DMS 273 (cell line): ENCODE results near the gene SSBP4.
"Not testable (repeated sequence)": the region's sequence is repeated elsewhere in the genome, so short reads cannot be mapped to it uniquely, and the experiment has no call there.

ENCODE experiments used
- DNase-seq: peaks from one replicate; lab custom pipeline; 2025; ENCODE audit not compliant: unreplicated experiment; lab: John Stamatoyannopoulos, UW

SSBP4 gene

DNA sequence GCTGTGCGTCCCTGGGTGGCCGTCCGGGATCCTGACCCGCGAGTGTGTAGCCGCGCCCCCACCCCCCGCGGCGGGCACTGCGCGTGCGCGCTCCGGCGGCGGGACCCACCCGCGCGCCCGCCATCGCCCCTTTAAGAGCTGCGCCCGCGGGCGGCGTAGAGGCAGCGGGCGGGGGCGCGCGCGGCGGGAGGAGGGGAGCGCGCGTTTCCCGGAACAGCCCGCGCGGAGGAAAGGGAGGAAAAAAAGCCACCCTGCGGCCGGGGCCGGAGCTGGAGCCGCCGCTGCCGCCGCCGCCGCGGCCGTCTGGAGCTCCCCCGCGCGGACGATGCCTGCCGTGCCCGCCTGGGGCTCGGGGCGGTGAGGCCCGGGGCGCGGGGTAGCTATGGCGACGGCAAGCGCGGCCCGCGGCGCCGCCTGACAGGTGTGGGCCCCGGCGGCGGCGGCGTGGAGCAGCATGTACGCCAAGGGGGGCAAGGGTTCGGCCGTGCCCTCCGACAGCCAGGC is at the start of gene SSBP4:
TSS of gene SSBP4 (plus strand) at position 204 of the 504 bp plus-strand sequence. CDS start at position 455, 251 bp downstream.
- DNase-seq: peak; percentile 95

DNA sequence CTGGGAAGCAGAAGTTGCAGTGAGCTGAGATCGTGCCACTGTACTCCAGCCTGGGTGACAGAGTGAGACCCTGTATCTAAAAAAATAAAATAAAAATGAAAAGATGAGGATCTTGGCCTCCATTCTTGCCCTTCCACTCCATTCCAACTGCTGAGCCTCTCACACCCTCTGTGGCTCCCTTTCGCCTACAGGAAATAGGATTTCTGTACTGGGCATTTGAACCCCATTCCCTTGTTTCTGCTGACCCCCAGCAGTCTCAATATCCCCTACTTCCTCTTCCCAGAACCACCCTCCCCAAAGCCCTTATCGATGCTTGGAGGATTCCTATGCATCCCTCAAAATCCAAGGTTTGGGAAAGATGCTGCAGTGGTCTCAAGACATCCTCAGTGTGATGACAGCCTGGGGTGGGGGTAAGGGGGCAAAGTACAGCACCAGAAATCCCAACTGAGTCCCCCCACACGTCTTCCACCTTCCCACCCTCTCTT is 45.7 kb upstream of the SSBP4 start:
- DNase-seq: no peak

DNA sequence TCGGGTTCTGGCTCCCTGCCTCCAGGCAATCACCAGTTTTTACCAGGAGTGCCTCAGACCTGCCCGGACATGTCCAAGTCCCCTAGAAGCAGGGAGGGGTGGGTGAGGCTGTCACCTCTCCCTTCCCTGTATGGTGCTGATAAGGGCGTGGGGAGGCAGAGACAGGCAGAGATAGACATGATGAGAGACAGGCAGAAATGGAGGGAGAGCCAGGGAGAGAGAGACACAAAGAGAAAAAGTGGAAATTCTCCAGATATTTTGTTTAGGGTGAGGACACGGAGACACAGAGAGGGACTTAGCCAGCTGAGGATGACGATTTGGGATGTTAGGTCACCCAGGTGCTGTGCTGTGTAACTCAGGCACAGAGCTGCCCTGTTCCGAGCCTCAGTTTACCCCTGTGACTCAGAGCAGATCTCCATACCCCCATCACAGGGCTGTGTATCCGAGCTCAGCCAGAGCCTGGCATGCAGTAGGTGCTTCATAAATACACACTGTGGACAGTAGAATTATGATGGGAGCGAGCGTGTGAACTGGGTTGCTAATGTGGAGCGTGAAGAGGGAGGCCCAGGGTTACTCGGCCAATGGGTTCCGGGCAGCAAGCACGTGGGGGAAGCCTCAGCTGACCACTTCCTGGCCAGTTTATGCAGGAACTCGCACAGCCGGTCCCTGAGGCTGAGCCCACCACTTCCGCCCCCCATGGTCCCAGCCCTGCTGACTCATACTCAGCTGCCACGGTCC is 45.1 kb upstream of the SSBP4 start:
- peak; percentile 56 for DNase-seq

DNA sequence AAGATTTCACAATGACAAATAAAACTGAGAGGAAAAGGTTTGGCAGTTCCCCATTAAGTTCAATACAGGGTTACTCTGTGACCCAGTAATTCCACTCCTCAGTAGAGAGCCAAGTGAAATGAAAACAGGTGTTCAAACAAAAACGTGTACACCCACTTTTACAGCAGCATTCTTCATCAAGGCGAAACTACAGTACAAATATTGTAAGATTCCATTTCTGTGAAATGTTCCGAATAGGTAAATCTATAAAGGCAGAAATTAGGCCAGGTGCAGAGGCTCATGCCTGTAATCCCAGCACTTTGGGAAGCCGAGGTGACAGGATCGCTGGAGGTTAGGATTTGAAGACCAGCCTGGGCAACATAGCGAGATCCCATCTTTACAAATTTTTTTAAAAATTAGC is 42.2 kb upstream of the SSBP4 start:
- no peak for DNase-seq

DNA sequence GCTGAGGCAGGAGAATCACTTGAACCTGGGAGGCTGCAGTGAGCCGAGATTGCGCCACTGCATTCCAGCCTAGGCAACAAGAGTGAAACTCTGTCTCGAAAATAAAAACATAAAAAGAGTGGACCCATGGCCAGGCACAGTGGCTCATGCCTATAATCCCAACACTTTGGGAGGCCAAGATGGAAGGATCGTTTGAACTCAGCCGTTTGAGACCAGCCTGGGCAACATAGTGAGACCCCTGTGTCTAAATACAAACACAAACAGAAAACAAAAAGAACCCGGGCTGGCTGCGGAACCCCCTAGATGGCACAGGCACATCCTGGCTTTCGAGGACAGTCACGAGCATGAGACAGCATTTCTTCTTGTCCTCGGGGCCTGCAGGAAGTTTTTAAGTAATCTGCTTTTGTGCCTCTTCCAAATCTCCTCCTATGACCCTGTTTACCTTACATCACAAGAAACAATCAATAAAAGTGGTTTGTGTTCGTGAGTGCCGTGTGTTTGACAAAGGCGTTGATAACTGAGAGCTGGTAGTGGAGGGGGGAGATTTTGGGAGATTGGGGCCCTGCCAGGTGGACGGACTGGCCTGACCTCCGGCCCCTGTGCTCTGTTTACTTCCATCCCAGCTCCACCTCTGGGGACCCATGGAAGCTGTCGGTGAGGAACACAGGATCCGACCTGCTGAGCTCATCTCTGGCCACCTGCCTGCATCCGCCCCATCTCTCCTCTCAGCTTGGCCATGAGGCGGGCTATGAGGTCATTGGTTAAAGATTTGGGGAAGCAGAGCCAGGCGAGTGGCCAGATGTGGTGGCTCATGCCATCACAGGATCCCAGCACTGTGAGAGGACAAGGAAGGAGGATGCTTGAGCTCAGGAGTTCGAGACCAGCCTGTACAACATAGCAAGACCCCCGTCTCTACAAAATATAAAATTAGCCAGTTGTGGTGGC is 39.1 kb upstream of the SSBP4 start:
- DNase-seq: peak; percentile 86

DNA sequence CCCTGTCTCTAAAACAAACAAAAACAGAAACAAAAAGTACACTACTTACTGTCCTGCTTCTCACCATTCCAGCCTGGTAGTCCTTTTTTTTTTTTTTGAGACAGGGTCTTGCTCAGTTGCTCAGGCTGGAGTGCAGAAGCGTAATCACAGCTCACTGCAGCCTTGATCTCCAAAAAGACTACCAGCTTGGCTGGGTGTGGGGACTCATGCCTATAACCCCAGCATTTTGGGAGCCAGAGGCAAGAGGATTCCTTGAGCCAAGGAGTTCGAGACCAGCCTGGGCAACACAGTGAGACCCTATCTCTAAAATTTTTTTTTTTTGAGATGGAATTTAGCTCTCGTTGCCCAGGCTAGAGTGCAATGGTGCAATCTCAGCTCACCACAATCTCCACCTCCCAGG is 38.4 kb upstream of the SSBP4 start:
- no peak for DNase-seq

DNA sequence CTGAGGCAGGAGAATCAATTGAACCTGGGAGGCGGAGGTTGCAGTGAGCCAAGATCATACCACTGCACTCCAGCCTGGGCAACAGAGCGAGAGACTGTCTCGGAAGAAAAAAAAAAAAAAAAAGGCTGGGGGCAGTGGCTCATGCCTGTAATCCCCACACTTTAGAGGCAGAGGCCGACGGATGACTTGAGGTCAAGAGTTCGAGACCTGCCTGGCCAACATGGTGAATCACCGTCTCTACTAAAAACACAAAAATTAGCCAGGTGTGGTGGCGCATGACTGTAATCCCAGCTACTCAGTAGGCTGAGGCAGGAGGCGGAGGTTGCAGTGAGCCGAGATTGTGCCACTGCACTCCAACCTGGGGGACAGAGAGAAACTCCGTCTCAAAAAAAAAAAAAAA is 35.6 kb upstream of the SSBP4 start:
- DNase-seq: not testable (repeated sequence)

DNA sequence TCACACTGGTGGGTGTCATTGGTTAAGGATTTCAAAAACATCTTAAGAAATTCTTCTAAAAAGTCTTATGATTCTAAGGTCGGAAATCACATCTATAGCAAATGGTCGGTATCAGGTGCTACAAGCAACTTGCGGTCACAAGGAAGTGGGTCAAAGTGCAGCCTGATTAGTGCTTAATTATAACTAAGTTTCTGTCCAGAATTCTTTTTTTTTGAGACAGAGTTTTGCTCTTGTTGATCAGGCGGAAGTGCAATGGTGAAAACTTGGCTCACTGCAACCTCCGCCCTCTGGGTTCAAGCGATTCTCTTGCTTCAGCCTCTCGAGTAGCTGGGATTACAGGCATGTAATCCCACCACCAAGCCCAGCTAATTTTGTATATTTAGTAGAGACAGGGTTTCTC is 34.4 kb upstream of the SSBP4 start:
- DNase-seq: no peak

DNA sequence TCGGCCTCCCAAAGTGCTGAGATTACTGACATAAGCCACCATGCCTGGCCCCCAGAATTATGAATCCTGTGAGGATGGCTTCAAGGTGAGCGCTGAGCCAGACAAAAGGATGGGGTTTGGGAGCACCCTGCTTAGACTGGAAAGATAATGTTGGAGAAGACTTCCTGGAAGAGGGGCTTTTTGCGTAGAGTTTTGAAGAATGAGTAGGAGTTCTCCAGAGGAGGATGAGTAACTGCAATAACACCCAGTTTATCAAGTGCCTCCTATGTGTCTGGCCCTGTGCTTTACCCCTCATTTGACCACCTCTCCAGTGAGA is 33.9 kb upstream of the SSBP4 start:
- DNase-seq: no peak

DNA sequence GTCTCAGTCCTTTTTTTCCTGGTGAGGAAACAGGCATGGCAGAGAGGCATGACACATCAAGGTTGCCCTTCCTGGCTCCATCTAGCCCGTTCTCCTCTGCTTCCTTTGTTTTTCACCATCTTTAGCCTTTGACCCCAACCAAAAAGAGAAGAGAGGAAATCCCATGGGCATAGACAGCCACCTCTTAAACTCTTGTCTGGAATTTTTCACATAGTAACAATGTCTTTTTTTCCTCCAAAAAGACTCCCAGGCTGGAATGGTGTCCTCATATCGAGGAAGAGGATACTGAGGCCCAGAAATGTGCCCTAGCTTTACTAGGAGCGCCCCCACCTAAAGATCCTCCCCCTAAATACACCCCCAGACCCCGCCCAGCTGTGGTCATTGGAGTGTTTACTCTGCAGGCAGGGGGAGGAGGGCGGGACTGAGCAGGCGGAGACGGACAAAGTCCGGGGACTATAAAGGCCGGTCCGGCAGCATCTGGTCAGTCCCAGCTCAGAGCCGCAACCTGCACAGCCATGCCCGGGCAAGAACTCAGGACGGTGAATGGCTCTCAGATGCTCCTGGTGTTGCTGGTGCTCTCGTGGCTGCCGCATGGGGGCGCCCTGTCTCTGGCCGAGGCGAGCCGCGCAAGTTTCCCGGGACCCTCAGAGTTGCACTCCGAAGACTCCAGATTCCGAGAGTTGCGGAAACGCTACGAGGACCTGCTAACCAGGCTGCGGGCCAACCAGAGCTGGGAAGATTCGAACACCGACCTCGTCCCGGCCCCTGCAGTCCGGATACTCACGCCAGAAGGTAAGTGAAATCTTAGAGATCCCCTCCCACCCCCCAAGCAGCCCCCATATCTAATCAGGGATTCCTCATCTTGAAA is 33.3 kb upstream of the SSBP4 start, which contains the start of gene GDF15:
TSS of gene GDF15 (plus strand) at position 484 of the 868 bp plus-strand sequence. CDS start at position 516, 32 bp downstream.
- peak; percentile 48 for DNase-seq

DNA sequence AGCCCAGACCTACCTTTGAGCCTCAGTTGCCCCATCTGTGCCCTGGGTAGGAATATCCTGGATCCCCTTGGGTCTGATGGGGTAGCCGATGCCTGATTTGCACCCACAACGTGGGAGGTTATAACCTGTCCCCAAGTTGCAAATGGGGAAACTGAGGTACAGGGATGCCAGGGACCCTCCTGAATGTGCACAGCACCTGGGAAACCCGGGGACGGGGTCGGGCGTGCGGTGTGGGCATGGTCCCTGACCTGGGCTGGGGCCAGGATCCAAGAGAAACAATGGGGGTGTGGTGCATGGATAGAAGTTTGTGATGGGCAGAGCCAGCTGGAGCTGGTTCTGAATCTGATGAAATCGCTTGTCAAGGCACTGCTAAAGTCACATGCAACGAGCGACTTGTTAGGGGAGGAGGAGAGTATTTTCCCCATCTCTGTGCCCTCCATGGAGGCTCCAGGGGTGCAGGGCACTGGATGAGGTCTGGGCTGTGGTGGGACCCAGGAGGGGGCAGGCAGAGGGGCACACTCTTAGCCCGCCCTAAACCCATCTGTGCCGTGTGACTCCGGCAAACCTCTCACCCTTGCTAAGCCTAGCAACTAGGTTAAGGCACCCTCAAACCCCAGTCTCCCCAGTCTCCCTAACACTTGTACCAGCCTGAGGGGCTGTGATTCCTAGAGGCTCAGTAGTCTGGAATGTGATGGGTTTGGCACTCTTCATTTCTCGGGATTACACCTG is 32.5 kb upstream of the SSBP4 start:
- no peak for DNase-seq

DNA sequence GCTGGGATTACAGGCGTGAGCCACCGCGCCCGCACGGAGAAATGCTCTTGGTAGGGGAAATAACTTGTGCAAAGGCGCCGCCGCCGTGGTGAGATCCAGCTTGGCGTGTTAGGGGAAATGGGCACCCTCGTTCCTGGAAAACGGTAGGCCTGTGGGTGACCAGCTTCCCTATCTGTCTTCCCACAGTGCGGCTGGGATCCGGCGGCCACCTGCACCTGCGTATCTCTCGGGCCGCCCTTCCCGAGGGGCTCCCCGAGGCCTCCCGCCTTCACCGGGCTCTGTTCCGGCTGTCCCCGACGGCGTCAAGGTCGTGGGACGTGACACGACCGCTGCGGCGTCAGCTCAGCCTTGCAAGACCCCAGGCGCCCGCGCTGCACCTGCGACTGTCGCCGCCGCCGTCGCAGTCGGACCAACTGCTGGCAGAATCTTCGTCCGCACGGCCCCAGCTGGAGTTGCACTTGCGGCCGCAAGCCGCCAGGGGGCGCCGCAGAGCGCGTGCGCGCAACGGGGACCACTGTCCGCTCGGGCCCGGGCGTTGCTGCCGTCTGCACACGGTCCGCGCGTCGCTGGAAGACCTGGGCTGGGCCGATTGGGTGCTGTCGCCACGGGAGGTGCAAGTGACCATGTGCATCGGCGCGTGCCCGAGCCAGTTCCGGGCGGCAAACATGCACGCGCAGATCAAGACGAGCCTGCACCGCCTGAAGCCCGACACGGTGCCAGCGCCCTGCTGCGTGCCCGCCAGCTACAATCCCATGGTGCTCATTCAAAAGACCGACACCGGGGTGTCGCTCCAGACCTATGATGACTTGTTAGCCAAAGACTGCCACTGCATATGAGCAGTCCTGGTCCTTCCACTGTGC is 30.9 kb upstream of the SSBP4 start:
- DNase-seq: peak; percentile 91

DNA sequence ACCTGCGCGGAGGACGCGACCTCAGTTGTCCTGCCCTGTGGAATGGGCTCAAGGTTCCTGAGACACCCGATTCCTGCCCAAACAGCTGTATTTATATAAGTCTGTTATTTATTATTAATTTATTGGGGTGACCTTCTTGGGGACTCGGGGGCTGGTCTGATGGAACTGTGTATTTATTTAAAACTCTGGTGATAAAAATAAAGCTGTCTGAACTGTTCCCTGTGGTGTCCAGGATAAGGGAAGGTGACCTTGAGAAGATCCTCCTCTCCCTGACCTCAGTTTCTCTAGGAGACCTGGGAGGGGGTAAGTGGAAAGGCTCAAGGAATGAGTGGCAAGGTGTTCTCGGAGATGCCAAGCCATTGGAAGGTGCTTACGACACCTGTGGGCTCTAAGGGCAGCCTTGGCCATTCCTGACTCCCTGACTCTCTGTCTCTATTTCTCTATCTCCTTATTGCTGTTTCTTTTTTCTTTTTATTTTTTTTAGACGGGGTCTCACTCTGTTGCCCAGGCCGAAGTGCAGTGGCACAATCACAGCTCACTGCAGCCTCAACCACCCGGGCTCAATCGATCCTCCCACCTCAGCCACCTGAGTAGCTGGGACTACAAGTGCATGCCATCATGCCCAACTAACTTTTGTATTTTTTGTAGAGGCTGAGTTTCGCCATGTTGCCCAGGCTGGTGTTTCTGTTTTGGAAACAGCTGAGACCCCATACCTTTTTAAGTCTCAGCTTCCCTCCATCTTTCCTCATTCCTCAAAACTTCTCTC is 30.1 kb upstream of the SSBP4 start:
- DNase-seq: no peak

DNA sequence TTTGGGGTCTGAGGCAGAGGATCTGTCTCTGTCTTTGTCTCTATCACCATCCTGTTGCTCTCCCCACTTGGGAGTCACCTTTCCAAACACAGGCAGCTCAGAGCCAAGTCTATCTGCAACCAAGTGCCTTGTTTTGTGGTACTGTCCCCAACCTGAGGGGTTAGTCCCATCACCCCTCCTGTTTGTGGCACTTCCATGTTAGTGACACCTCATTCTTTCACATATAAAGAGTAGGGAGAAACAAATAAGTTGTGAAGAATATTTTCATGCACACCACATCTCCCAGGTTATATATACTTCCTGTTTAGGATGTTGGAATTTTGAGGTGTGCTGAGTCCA is 29.5 kb upstream of the SSBP4 start:
- no peak for DNase-seq

DNA sequence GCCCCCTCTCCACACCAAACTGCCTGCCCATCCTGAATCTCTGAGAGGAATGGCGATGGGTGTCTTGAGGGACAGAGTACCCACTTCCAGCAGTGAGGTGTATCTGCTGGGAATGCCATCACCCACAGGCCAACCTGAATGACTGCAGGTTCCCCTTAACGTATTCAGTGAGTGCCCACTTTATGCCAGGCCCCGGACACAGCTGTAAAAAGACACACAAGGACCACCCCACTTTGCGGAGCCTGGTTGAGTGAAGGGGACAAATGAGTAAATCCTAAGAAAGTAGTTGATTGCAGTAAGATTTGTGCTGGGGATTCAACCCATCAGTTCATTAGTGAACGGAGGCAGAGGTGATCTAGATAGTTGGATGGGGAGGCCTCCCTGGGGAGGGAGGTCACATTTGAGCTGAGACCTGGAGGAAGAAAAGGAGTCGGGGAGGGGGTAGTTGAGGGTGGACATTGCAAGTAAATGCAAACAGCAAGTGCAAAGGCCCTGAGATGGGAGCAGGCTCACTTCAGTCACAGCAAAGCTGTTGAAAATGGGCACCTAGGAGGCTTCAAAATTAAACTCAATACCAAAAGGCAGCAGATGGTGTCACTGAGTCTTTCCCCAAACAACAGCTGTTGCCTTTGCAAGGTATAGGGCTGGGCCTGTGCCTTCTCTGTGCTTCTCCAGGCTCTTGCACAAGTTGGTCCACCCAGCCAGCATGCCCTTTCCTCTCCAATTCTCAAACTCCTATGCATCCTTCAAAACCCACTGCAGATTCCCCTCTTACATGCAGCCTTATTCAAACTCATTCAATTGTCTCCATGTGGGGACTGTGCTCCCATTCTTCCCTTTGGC is 28.9 kb upstream of the SSBP4 start:
- DNase-seq: peak; percentile 95

DNA sequence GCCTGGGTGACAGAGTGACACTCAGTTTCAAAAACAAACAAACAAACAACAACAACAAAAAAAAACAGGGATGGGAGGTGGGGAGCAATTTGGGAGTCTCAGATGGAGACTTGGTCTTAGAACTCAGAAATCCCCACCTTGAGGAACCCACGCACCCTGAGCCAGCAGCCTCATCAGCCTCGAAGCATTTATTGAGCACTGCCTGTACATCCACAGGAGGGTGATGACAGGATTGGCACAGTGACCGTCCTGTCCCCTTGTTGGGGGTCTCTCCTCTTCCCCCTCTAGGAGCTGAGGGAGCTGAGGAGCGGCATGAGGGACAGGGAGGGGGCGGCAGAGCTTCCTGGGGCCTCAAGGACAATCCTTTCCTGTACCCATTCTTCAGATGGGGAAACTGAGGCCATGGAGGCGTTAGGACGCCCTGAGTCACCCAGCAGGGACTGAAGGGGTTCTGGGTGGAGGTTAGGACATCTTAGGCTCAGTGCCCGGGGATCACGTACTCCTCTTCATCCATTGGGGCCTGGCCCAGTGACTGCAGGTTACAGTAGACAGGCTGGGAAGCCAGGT is 27.6 kb upstream of the SSBP4 start:
- no peak for DNase-seq

DNA sequence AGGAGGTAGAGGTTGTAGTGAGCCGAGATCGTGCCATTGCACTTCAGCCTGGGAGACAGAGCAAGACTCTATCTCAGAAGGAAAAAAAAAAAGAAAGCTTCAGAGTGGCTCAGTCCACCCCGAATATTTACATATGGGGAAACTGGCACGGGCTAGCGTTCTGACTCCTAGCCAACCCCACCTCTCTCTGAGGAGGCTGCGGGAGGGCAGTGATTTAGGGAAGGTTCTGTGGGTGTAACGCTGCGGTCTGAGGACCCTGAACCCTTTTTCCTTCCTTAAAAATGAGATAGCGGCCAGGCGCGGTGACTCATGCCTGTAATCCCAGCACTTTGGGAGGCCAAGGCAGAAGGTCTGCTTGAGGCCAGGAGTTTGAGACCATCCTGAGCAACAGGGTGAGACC is 26.8 kb upstream of the SSBP4 start:
- DNase-seq: no peak
